Testis (tissue), 3 donors: ENCODE measurements around the gene FGF8. TPM values are rescaled to one million over a fixed set of nuclear protein-coding genes. Genes with fewer than 3 reads are reported as not detected.

Source experiments
- DNase-seq: peaks from one replicate; pipeline ENCODE4 v3.0.0-alpha.2; 2019
- H3K27ac ChIP-seq, 2 donors: fragments of 200-600 bp; sonication (generic); one replicate each; pipeline ENCODE4 v1.5.1; 2019
- H3K27me3 ChIP-seq: fragments of 200-600 bp; sonication (generic); one replicate; pipeline ENCODE4 v1.5.1; 2019
- H3K36me3 ChIP-seq: fragments of 200-600 bp; sonication (generic); one replicate; pipeline ENCODE4 v1.5.1; 2017; ENCODE audit warnings: low read depth; ENCODE audit errors: missing control alignments
- H3K4me1 ChIP-seq: fragments of 200-600 bp; sonication (generic); one replicate; pipeline ENCODE4 v1.5.1; 2019
- H3K4me3 ChIP-seq, 2 donors: fragments of 200-600 bp; sonication (generic); one replicate each; pipeline ENCODE4 v1.5.1; 2017 to 2019
- H3K9me3 ChIP-seq: fragments of 200-600 bp; sonication (generic); one replicate; pipeline ENCODE4 v1.5.1; 2017
- POLR2A ChIP-seq: fragments of 450-650 bp; IDR thresholded peaks from one replicate; pipeline ENCODE4 v1.6.1; 2017; ENCODE audit warnings: antibody characterized with exemption, mild to moderate bottlenecking, moderate library complexity
- WGBS, 2 donors: methylation state at CpG; one replicate each; pipeline ENCODE4 v1.1.5; 2018; 5-methylcytosine and 5-hydroxymethylcytosine counted together
- intact Hi-C: fragments of 100-400 bp; cut with DNase I; formaldehyde crosslinking; loops from one replicate; pipeline ENCODE4 v1.15.1; 2023; ENCODE audit warnings: low total_unique reads
- polyA plus RNA-seq: library from polyadenylated mRNA; stranded (reverse); fragments of 350-450 nt; fragmentation: Illumina TruSeq; extraction: RNeasy Lipid Tissue Mini Kit (QIAGEN cat#74804); gene quantifications from one replicate; pipeline ENCODE4 v1.2.3, GENCODE V29; 2014; ENCODE audit warnings: low read depth, low replicate concordance; ENCODE audit not compliant: insufficient read depth
- total RNA-seq, 2 donors: library from RNA; depleted of rRNA; stranded (reverse); fragments of >200 nt; gene quantifications; one replicate each; pipeline ENCODE4 v1.2.3, GENCODE V29; 2016
- TF ChIP-seq, protein P1 (sequence below), 3 experiments: fragments of 450-650 bp in 2 of 3; fragments of 200-600 bp in 1 of 3; sonication (generic) in 1 of 3; IDR thresholded peaks; one replicate each; pipeline ENCODE4 v1.5.1; 2016 to 2019; ENCODE audit warnings: antibody characterized with exemption in 3 of 3, mild to moderate bottlenecking in 2 of 3, moderate library complexity in 1 of 3

The FGF8 gene
- total and polyA plus RNA-seq, 3 donors from 2014 or later = 0.41 to 1.1 TPM; not detected in 1

DNA sequence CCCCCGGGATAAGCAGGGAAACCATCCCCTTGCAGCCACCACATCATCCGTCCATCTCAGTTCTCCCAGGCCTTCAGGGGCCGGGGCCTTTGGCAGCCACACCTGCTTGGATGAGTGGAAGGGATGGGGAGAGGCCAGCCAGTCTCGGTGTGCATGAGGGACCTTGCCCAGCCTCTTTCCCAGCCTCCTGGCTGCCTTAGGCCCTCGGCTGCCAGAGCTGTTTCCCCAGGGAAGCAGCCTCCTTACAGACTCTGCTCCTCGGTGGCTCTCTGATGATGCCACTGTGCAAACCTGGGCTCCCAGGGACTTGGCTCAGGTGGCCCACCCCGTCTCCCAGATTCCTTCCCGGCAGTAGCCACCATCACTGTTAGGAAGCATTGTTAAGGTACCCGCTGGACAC lies 14.7 kb downstream of the FGF8 start:
- 81 to 92% methylated on average over 8 to 9 of the region's 9 CpGs for WGBS, 2 donors

GRCh38 chr10:101760510-101760909 lies 15.4 kb downstream of the FGF8 start:
- Histone ChIP-seq H3K27ac (no peak overlapping the region), H3K4me1 (no peaks in the 10 kb centered on the region), H3K9me3 (no peaks in the 10 kb centered on the region), H3K36me3 (no peaks in the 10 kb centered on the region), H3K27me3 (no peaks in the 10 kb centered on the region), H3K4me3 (no peak overlapping the region)
- 80 to 86% methylated on average over 3 of the region's 3 CpGs for WGBS, 2 donors
- TF ChIP-seq, protein P1, sequence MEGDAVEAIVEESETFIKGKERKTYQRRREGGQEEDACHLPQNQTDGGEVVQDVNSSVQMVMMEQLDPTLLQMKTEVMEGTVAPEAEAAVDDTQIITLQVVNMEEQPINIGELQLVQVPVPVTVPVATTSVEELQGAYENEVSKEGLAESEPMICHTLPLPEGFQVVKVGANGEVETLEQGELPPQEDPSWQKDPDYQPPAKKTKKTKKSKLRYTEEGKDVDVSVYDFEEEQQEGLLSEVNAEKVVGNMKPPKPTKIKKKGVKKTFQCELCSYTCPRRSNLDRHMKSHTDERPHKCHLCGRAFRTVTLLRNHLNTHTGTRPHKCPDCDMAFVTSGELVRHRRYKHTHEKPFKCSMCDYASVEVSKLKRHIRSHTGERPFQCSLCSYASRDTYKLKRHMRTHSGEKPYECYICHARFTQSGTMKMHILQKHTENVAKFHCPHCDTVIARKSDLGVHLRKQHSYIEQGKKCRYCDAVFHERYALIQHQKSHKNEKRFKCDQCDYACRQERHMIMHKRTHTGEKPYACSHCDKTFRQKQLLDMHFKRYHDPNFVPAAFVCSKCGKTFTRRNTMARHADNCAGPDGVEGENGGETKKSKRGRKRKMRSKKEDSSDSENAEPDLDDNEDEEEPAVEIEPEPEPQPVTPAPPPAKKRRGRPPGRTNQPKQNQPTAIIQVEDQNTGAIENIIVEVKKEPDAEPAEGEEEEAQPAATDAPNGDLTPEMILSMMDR (IDR thresholded peaks at IDR 0.05) = no peak
- TF ChIP-seq POLR2A = no peak
- DNase-seq = no peak
- intact Hi-C loops = no loop called here

More for the DNA sequence above, 14.7 kb downstream of the FGF8 start:
- Histone ChIP-seq H3K36me3 (no peaks in the 10 kb centered on the region), H3K9me3 (no peaks in the 10 kb centered on the region), H3K27me3 (no peaks in the 10 kb centered on the region), H3K4me3 (no peak overlapping the region), H3K27ac (no peak overlapping the region), H3K4me1 (no peaks in the 10 kb centered on the region)
- TF ChIP-seq, protein P1 (IDR thresholded peaks at IDR 0.05) = no peak
- TF ChIP-seq POLR2A = no peak
- no peak for DNase-seq
- intact Hi-C loops = no loop called here

- Histone ChIP-seq H3K4me3 (no peak overlapping the region), H3K4me1 (no peaks in the 10 kb centered on the region), H3K27me3 (no peaks in the 10 kb centered on the region), H3K36me3 (no peaks in the 10 kb centered on the region), H3K9me3 (no peaks in the 10 kb centered on the region), H3K27ac (no peak overlapping the region)
- intact Hi-C loops = no loop called here
- DNase-seq = no peak
- TF ChIP-seq, protein P1 (IDR thresholded peaks at IDR 0.05) = no peak
- TF ChIP-seq POLR2A = no peak
- WGBS, 2 donors = 73 to 77% methylated on average over 12 of the region's 12 CpGs
These were observed 16.3 kb downstream of the FGF8 start for GRCh38 chr10:101759309-101760247.

DNA sequence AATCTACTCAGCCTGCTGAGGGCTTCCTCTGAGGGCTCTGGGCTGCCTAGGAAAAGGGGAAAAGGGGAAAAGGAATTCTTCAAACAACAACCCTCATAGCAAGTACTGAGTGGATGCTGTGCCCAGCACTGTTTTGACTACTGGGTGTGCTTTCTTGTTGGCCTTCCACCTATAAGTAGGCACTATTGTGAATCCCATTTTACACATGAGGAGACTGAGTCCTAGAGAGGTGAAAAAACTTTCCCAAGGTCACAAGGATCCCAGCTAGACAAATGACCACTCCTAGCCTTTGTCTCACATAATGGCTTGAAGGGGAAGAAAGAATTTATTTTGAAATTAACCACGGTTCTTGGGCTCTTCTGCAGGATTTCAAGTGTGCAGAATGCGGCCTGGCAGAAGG lies 17.1 kb downstream of the FGF8 start:
- no peak overlapping the region for H3K27ac ChIP-seq
- H3K27me3 ChIP-seq = no peaks in the 10 kb centered on the region
- DNase-seq = no peak
- H3K36me3 ChIP-seq = no peaks in the 10 kb centered on the region
- intact Hi-C loops = no loop called here
- WGBS, 2 donors = 80 to 93% methylated on average over 1 to 2 of the region's 2 CpGs
- H3K4me3 ChIP-seq = no peak overlapping the region
- TF ChIP-seq, protein P1 (IDR thresholded peaks at IDR 0.05) = no peak
- no peak for TF ChIP-seq POLR2A
- H3K9me3 ChIP-seq = no peaks in the 10 kb centered on the region
- no peaks in the 10 kb centered on the region for H3K4me1 ChIP-seq
